ENCODE measurements around the gene CASQ1.

The CASQ1 gene

DNA sequence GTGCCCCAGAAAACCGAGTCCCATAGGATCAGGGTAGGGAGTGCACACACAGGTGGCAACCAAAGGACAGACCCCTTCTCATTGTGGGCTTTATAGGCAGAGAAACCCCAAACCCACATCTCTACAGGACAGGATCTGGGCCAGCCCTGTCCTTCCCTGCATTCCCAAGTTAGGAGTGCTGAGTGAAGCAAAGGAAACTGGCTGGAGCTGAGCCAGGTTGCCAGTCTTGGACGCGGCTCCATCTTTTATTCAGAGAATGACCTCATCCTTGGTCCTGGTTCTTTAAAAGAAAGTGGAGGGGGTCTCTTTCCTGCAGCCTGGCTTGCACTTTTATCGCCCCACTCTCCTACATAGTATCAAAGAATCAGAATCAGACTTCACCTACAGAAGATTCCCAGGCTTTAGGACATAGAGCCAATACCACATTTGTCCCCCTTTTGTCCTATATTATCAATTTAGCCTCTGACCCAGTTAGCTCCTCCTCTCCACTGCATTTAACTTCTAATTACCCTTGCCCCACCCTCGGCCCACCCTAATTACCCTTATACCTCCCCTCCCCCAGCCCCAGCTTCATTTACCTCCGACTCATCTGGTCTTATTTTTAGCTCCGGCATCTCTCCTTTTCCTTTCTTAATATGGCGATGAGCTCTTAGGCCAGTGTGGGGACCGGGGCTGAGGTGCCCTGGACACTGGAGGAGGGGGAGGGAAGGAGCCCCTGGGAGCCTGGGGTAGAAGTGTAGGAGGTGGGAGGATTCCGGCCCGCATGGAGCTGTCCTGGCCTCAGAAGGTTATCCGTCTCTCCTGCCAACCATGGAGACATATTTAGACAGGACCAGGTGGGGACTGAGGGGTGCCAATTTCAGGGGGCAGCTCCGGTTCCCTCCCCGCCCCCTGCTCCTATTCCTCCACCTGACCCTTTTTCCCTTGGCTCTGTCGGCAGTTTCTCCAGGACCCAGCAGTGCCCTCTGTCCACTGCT is at the start of gene CASQ1:
TSS of gene CASQ1 (plus strand) at position 927 of the 977 bp plus-strand sequence. CDS start 177 bp downstream, outside the sequence.
- DNase-seq (ENCODE audit: low spot score) = no peak

DNA sequence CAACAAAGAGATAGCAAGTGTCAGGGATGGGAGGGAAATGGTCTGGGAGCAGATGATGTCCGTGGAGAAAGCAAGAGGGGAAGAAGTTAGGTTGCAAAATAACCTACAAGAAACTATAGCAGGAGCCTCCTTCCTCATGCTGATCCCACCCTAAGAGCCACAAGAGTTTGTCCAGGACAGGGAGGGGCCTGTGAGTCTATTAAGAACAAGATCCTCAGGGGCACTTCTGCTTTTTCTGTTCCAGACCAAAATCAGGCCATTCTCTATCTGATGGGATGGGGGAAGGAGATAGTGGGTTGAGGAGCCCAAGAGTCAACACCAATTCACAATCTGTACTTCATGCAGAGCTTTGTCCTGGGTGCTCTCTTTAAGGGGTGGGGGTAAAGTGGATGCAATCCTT is 46.7 kb upstream of the CASQ1 start:
- peak; percentile 65 for DNase-seq (ENCODE audit: low spot score)

DNA sequence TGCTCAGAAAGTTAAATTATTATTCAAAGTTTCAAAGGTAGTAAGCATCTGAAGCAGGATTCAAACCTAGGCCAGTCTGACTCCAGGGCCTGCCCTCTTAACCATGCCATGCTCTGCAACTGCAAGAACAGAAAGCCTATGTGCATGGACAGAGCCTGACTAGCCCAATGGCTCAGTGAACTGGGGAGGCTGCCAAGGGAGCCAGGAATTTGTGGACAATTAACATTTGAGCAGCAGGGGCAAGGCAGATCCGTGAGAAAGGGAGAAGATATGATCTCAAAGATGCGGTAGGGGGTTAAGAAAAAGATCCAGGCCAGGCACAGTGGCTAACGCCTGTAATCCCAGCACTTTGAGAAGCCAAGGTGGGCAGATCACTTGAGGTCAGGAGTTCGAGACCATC is 45.5 kb upstream of the CASQ1 start:
- no peak for DNase-seq (ENCODE audit: low spot score)

DNA sequence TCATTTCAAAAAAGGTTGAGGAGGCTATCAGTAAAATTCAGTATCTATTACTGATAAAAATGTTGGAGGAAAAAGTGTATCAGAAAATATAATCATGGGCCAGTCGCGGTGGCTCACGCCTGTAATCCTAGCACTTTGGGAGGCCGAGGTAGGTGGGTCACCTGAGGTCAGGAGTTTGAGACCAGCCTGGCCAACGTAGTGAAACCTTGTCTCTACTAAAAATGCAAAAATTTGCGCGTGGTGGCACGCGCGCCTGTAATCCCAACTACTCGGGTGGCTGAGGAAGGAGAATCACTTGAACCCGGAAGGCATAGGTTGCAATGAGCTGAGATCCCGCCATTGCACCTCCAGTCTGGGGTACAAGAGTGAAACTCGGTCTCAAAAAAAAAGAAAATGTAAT is 44.3 kb upstream of the CASQ1 start:
- DNase-seq (ENCODE audit: low spot score) = no peak

DNA sequence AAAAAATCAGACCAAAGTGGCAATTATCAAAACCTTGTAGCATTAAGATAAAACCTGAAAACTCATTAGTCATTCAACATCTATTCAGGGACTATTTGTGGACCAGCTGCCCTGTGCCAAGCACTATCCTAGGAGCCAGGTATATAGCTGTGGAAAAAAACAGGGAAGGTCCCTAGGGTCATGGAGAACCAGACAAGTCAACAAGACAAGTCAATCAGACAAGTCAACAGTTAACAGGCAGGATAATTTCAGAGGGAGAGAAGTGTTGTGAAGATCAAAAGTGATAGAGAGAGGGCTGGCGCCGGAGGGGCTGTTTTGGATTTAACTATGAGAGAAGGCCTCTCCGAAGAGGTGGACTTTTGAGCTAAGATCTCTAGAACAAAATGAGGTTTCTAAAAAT is 42.3 kb upstream of the CASQ1 start:
- DNase-seq (ENCODE audit: low spot score) = no peak

DNA sequence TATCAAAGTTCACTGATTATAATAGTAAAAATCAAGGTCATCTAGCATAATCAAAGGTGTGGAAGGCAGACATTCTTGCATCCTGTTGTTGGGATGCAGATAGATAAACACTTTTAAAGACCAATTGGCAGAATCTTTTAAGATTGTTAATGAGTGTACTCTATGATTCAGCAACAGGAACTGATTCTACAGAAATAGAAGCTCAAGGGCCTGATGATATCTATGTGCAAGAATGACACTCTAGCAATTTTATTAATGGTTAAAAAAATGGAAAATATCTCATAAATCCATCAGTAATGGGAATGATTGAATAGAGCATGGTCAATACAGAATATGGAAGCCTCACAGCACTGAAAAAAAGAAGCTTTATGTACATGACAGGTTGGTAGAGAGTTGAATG is 41.1 kb upstream of the CASQ1 start:
- no peak for DNase-seq (ENCODE audit: low spot score)

DNA sequence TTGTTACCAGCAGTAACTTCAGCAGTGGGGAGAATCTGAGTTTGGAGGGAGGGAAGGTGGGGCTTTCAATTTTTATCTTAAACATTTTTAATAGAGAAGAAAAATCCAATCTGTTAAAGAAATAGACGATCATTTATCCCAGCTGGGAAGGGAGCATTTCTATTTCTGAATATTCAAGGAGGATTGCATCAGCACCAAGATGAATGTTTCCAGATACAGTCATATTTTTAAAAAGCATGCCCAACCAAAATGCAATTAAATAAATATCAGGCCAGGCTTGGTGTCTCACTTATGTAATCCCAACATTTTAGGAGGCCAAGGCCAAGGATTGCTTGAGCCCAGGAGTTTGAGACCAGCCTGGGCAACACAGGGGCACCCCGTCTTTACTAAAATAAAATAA is 40.7 kb upstream of the CASQ1 start:
- DNase-seq (ENCODE audit: low spot score) = no peak

DNA sequence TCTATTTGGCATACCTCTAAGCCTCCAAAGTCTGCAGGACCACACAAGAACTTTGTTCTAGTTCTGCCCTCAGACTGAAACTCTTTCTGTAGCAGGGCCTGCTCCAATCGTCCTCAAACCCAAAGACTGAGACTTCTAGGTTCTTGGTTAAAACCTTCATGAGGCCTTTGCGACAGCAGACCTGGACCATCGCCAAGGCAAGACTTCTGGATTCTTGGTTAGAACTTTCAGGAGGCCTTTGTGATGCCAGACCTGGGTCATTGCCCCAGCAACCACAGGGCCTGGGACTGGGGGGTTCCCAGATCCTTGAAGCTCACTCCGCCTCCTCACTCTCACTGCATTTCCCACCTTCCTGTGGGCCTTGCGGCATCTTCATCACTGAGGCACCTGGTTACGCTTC is 39.1 kb upstream of the CASQ1 start, which contains the start of gene ATP1A4:
TSS of gene ATP1A4 (plus strand) at position 301 of the 400 bp plus-strand sequence. CDS start 438 bp downstream, outside the sequence.
- no peak for DNase-seq (ENCODE audit: low spot score)

DNA sequence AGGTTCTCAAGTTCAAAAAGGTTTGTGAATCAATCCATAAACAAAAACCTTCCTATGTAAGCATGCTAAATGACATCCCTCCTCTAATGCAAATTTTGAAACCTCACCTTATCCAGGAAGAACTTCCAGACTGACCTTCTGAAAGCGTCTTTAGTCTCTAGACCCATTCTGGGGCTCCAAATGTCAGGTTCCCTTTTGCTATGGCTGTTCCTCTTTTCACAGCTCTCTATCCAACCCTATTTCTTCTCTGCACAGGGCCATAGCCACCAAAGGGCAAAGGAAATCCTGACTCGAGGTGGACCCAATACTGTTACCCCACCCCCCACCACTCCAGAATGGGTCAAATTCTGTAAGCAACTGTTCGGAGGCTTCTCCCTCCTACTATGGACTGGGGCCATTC is 35.6 kb upstream of the CASQ1 start:
- no peak for DNase-seq (ENCODE audit: low spot score)

DNA sequence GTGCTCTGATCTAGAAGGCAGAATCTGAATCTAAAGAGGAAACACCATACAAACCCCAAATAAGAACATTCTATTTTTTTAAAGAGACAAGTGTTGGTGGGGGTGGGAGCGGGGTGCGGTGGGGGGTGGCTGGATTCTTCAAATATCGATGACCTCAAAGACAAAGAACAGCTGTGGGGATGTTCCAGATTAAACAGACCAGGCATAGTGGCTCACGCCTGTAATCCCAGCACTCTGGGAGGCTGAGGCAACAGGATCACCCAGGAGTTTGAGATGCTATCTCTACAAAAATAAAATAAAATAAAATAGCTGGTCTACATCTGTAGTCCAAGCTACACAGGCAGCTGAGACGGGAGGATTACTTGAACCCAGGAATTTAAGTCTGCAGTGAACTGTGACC is 34.0 kb upstream of the CASQ1 start:
- no peak for DNase-seq (ENCODE audit: low spot score)

DNA sequence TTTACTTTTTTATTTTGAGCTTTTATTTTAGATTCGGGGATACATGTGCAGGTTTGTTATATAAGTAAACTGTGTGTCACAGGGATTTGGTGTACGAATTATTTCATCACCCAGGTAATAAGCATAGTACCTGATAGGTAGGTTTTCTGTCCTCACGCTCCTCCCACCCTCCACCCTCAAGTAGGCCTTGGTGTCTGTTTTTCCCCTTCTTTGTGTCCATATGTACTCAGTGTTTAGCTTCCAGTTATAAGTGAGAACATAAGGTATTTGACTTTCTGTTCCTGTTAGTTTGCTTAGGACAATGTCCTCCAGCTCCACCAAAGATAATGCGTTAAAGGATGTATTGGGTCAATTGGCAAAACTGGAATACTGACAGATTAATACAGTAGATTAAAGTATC is 33.2 kb upstream of the CASQ1 start:
- no peak for DNase-seq (ENCODE audit: low spot score)

DNA sequence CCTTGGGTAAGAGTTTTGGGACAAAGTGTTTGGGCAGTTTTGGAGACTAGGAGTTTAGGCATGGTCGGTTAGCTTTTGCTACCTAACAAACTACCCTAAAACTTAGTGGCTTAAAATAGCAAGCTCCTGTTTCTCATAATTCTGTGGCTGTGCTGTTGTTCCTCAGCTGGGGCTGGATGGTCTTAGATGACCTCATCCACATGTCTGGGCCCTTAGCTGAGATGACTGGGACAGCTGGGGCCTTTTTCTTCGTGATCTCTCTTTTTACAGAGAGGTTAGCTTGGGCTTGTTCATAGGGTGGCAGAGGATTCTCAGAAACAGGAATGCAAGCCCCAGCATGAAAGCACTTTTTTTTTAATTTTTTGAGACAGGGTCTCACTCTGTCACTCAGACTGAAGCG is 32.3 kb upstream of the CASQ1 start:
- DNase-seq (ENCODE audit: low spot score) = no peak

DNA sequence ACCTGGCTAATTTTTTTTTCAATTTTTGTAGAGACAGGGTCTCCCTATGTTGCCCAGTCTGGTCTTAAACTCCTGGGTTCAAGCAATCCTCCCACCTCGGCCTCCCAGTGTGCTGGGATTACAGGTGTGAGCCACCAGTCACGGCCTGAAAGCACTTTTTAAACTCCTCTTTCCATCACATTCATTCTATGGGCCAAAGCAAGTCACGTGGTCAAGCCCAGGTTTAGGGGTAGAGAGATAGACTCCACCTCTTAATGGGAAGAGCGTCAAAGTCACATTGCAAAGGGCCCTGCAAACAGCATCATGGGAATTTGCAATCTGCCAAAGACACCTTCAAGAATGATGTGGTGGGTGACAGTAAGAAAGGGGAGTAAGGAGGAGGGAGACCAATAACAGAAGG is 31.8 kb upstream of the CASQ1 start:
- DNase-seq (ENCODE audit: low spot score) = no peak

DNA sequence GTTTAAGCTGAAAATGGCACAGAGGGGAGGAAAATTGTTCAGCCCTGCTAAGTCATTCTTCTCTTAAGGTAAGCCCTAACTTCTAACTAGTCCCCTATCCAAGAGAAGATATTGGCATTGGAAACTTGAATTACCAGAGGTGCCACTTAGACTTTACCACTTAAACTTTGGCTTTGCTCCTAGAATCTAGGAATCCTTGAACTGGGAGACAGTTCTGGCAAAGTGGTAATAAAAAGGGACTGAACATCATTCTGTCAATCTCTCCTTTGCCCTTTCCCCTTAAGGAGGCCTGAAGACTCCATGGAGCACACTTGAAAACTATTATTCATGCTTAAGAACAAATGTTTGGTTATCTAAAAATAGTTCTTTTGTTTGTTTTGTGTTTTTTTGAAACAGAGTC is 30.5 kb upstream of the CASQ1 start:
- no peak for DNase-seq (ENCODE audit: low spot score)

DNA sequence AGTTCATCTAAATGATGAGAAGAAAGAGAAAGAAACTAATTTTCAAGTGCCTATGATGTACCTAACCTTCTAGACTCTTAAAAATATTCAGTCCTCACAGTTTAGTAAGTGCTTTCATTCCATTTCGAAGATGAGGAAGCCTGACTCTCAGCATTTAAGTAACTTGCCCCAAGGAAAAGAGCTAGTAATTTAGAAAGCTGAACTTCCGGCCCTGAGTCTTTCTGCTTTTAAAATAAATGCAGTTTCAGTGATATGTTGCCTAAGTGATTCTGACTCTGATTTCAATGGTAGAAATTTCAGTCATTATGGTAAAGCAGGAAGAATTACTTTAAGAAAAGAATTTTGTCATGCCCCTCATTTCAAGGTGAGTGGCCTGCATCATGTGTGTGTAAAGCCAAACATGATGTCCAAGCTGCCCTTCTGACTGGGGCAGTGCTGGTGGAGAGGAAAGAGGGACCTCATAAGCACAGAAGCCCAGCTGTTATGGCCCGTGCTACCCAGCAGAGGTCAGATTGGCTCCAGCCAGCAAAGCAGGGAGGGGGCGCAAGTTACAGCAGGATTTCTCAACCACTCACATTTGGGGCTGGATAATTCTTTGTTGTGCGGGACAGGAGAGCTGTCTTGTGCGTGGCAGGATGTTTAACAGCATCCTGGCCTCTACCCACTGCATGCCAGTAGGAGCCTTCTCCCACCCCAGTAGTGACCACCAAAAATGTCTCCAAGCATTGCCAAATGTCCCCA is 28.2 kb upstream of the CASQ1 start:
- DNase-seq (ENCODE audit: low spot score) = peak; percentile 56

DNA sequence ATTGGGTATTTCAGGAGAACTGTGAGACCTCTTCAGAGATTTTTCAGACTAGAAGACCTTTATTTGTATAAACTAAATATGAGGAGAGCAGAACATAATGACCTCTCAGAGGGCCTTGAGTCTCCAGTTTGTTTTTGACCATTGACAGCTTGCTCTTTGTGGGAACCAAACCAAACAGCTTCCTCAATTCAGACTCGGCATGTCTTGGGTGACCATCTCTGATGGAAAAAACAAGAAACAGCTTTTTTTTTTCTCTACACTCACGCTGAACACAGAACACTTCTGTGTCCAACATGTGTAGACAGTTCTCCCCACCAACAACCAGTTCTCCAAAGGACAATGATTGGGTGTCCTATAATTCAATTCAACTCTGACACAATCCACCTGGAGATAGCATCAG is 27.4 kb upstream of the CASQ1 start:
- DNase-seq (ENCODE audit: low spot score) = peak; percentile 54

DNA sequence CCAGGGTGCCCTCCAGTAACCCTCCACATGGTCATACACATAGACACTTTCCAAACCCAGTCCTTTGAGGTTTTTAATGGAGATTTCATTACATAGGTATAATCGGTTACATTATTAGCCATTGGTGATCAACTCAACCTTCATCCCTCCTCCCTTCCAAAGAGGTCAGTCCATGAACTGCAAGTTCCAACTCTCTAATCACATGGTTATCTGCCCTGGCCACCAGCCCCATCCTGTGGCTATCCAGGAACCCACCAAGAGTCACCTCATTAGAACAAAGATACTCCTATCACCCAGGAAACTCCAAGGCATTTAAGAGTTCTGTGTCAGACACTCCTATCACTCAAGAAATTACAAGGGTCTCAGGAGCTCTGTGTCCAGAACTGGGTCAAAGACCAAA is 26.8 kb upstream of the CASQ1 start:
- no peak for DNase-seq (ENCODE audit: low spot score)

DNA sequence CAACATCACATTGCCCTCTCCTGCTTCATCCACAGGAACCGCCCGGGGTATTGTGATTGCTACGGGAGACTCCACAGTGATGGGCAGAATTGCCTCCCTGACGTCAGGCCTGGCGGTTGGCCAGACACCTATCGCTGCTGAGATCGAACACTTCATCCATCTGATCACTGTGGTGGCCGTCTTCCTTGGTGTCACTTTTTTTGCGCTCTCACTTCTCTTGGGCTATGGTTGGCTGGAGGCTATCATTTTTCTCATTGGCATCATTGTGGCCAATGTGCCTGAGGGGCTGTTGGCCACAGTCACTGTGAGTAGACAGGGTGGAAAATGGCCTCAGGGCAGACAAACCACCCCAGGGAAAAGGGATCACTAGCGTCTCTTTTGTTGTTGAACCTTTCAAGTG is 26.3 kb upstream of the CASQ1 start:
- DNase-seq (ENCODE audit: low spot score) = no peak

DNA sequence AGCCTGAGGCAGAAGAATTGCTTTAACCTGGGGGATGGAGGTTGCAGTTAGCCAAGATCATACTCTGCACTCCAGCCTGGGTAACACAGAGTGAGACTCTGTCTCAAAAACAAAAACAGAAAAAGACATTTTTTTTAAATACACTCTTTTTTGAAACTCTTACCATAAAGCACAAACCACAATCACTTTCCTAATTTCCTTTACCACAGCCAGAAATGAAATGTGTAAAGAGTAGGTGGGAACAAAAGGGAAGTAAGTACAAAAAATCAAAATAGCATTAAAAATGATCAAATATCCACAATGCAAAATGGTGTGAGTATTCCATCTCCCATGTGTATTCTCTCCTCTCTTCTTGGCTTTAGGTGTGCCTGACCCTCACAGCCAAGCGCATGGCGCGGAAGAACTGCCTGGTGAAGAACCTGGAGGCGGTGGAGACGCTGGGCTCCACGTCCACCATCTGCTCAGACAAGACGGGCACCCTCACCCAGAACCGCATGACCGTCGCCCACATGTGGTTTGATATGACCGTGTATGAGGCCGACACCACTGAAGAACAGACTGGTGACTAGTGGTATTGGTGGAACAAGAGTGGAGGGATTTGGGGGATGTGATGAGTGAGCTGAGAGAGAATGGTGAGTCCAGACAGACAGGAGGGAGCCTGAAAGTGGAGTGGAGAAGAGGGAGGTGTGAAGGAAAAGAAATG is 24.1 kb upstream of the CASQ1 start:
- DNase-seq (ENCODE audit: low spot score) = no peak

DNA sequence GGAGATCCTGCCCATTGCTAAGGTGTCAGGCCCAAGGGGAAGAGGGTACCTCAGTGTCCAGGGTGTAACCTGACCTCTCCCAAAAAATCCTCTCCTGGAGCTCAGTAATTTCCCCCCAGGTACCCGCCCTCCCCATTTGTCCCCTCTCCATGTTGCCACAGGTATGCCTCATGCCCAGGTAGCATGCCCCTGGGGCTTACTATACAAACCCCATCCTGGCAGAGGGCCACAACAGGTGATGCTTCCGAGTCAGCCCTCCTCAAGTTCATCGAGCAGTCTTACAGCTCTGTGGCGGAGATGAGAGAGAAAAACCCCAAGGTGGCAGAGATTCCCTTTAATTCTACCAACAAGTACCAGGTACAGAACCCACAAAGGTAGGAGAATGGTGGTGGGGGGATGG is 23.3 kb upstream of the CASQ1 start:
- no peak for DNase-seq (ENCODE audit: low spot score)

DNA sequence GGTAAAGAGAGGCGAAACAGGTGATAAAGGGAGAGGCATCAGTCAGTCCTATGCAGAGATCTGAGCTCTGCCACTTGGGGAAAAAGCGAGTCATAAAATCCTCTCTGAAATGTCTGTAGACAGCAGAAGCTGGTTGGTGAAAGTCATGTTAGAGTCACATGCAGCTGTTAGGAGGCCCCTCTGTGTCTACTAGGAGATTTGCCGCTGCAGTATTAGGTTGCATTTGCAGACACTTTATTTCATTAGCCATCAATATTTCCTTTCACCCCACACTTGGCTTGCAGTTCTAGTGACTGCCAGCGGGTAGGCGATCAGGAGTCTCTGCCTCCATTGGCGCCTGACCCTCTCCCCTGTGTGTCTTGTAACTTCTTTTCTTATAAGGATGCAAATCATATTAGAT is 22.8 kb upstream of the CASQ1 start:
- DNase-seq (ENCODE audit: low spot score) = no peak

DNA sequence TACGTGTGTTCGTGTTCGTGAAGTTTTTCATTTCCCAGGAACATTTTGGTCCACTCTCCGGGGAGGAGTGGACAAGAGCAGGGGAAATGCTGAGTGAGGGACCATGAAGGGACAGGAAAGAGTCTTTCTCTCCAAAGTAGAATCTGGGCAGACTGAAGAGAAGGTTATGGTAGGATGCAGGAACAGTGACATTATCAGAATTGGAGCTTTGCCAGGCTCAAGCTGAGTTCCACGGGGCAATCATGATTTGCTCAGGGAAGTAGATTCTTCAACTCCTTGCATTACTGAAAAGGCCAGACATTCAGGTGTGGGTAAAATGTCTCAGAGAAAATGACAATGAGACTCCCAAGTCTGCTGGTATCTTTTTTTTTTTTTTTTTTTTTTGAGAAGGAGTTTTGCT is 22.4 kb upstream of the CASQ1 start:
- DNase-seq (ENCODE audit: low spot score) = no peak
